Panc1 (cell line): ENCODE results near the gene MBNL2. TPM values are rescaled to one million over a fixed set of nuclear protein-coding genes. Genes with fewer than 3 reads are reported as not detected.

Source experiments
- ATAC-seq: fragments of 200-7000 bp; cut with Tn5 transposase; 2 replicates; pipeline ENCODE4 v1.9.1; 2020; ENCODE audit warnings: mild to moderate bottlenecking, moderate library complexity
- BruUV-seq: library from RNA; stranded (reverse); fragments of 400-500 nt; replicated peaks from 2 replicates; lab custom pipeline; 2021; lab: Mats Ljungman, UMichigan
- CTCF ChIA-PET: fragments of 300-600 bp; sonication (Branson Sonifier 250); formaldehyde crosslinking; loops from one replicate; lab custom pipeline; 2022; ENCODE audit warnings: antibody characterized with exemption; lab: Charles Lee
- POLR2A ChIA-PET: fragments of 300-600 bp; sonication (Branson Sonifier 250); formaldehyde crosslinking; loops from one replicate; lab custom pipeline; 2022; ENCODE audit warnings: antibody characterized with exemption; lab: Charles Lee
- DNase-seq: peaks from one replicate; pipeline ENCODE4 v3.0.0-alpha.2; 2010; ENCODE audit warnings: low read depth, low spot score
- H3K27ac ChIP-seq: 2 replicates; pipeline ENCODE4 v1.5.1; 2011; ENCODE audit warnings: mild to moderate bottlenecking, low read length, inconsistent platforms
- H3K27me3 ChIP-seq: fragments of 200-500 bp; sonication (Bioruptor generic); 2 replicates; pipeline ENCODE4 v1.6.0; 2014; ENCODE audit warnings: low read length, inconsistent platforms; ENCODE audit not compliant: control insufficient read depth, insufficient read depth
- H3K36me3 ChIP-seq: fragments of 200-500 bp; sonication (Bioruptor generic); 2 replicates; pipeline ENCODE4 v1.5.1; 2014; ENCODE audit warnings: inconsistent platforms, mild to moderate bottlenecking, low read length, moderate library complexity; ENCODE audit not compliant: control insufficient read depth, insufficient read depth
- H3K4me1 ChIP-seq: 2 replicates; pipeline ENCODE4 v1.5.1; 2011; ENCODE audit warnings: inconsistent platforms, mild to moderate bottlenecking, low read length, moderate library complexity; ENCODE audit not compliant: control insufficient read depth, insufficient read depth
- H3K4me3 ChIP-seq, 2 experiments: 2 replicates each; pipeline ENCODE4 v1.5.1; 2011 to 2012; ENCODE audit warnings: low read depth in 2 of 2, low read length in 2 of 2, mild to moderate bottlenecking in 2 of 2, inconsistent platforms in 1 of 2, moderate library complexity in 1 of 2
- H3K9me3 ChIP-seq: fragments of 200-500 bp; sonication (Bioruptor generic); 2 replicates; pipeline ENCODE4 v1.5.1; 2014; ENCODE audit warnings: low read depth, mild to moderate bottlenecking, inconsistent platforms, low read length, moderate library complexity; ENCODE audit not compliant: control insufficient read depth, insufficient read depth
- POLR2AphosphoS5 ChIP-seq: IDR thresholded peaks from 2 replicates; pipeline ENCODE4 v1.6.1; 2012; ENCODE audit warnings: mild to moderate bottlenecking, low read depth, low read length, moderate library complexity
- SIN3A ChIP-seq: IDR thresholded peaks from 2 replicates; pipeline ENCODE4 v1.6.1; 2012; ENCODE audit warnings: low read depth, mild to moderate bottlenecking, low read length, moderate library complexity, borderline replicate concordance; ENCODE audit not compliant: insufficient read depth
- TCF7L2 ChIP-seq: IDR thresholded peaks from 2 replicates; pipeline ENCODE4 v1.6.1; 2011; ENCODE audit warnings: mild to moderate bottlenecking, low read depth, low read length, inconsistent platforms
- in situ Hi-C: cut with HindIII; loops from 2 replicates; pipeline ENCODE4 v1.10.0; 2016; ENCODE audit warnings: low sequenced_read_pairs, low pct_unique_long_range_greater_than_20kb
- intact Hi-C: fragments of 100-400 bp; cut with micrococcal nuclease; formaldehyde crosslinking; loops from one replicate; pipeline ENCODE4 v1.10.0; 2022; ENCODE audit not compliant: unreplicated experiment
- total RNA-seq: library from RNA; stranded (reverse); gene quantifications from one replicate; pipeline ENCODE4 v1.2.1, GENCODE V29; 2021; ENCODE audit not compliant: unreplicated experiment
- TF ChIP-seq, protein P1 (sequence below): fragments of 450-650 bp; IDR thresholded peaks from 2 replicates; pipeline ENCODE4 v1.5.1; 2017; ENCODE audit warnings: mild to moderate bottlenecking
- TF ChIP-seq, protein P2 (sequence below), 2 experiments: IDR thresholded peaks; 2 replicates each; pipeline ENCODE4 v1.6.1; 2011 to 2012; ENCODE audit warnings: low read depth in 2 of 2, control low read depth in 1 of 2, low read length in 1 of 2, mild to moderate bottlenecking in 1 of 2, moderate library complexity in 1 of 2; ENCODE audit not compliant: insufficient read depth in 1 of 2

The MBNL2 gene
- total RNA-seq, 1 experiment from 2014 or later = 103 TPM

GRCh38 chr13:97325738-97326137 is 103.6 kb downstream of the MBNL2 start:
- in situ Hi-C loops = no loop called here
- POLR2A ChIA-PET = no interaction called here
- no TSS peak for BruUV-seq
- DNase-seq (no peak), ATAC-seq (no peak)
- peaks cover 2% of the 10 kb centered on the region; the same call in 1 of the 2 replicates for H3K36me3 ChIP-seq
- CTCF ChIA-PET = interaction anchor here (0.7 kb wide), 1 partner anchor 216 kb away, joined by 3 read pairs; no protein-coding TSS in a partner anchor
- H3K27ac ChIP-seq = peak overlapping the region; percentile 100
- no peaks in the 10 kb centered on the region for H3K9me3 ChIP-seq
- TF ChIP-seq POLR2AphosphoS5 (no peak), TCF7L2 (no peak), SIN3A (no peak)
- TF ChIP-seq, protein P1, sequence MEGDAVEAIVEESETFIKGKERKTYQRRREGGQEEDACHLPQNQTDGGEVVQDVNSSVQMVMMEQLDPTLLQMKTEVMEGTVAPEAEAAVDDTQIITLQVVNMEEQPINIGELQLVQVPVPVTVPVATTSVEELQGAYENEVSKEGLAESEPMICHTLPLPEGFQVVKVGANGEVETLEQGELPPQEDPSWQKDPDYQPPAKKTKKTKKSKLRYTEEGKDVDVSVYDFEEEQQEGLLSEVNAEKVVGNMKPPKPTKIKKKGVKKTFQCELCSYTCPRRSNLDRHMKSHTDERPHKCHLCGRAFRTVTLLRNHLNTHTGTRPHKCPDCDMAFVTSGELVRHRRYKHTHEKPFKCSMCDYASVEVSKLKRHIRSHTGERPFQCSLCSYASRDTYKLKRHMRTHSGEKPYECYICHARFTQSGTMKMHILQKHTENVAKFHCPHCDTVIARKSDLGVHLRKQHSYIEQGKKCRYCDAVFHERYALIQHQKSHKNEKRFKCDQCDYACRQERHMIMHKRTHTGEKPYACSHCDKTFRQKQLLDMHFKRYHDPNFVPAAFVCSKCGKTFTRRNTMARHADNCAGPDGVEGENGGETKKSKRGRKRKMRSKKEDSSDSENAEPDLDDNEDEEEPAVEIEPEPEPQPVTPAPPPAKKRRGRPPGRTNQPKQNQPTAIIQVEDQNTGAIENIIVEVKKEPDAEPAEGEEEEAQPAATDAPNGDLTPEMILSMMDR = no peak
- TF ChIP-seq, protein P2, sequence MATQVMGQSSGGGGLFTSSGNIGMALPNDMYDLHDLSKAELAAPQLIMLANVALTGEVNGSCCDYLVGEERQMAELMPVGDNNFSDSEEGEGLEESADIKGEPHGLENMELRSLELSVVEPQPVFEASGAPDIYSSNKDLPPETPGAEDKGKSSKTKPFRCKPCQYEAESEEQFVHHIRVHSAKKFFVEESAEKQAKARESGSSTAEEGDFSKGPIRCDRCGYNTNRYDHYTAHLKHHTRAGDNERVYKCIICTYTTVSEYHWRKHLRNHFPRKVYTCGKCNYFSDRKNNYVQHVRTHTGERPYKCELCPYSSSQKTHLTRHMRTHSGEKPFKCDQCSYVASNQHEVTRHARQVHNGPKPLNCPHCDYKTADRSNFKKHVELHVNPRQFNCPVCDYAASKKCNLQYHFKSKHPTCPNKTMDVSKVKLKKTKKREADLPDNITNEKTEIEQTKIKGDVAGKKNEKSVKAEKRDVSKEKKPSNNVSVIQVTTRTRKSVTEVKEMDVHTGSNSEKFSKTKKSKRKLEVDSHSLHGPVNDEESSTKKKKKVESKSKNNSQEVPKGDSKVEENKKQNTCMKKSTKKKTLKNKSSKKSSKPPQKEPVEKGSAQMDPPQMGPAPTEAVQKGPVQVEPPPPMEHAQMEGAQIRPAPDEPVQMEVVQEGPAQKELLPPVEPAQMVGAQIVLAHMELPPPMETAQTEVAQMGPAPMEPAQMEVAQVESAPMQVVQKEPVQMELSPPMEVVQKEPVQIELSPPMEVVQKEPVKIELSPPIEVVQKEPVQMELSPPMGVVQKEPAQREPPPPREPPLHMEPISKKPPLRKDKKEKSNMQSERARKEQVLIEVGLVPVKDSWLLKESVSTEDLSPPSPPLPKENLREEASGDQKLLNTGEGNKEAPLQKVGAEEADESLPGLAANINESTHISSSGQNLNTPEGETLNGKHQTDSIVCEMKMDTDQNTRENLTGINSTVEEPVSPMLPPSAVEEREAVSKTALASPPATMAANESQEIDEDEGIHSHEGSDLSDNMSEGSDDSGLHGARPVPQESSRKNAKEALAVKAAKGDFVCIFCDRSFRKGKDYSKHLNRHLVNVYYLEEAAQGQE (IDR thresholded peaks at IDR 0.05; ENCODE audit: insufficient read depth in 1 of 2, low read depth in 2 of 2, low read length in 1 of 2) = no peak
- H3K27me3 ChIP-seq = no peaks in the 10 kb centered on the region
- intact Hi-C loops = no loop called here
- H3K4me1 ChIP-seq = peaks cover 89% of the 10 kb centered on the region
- H3K4me3 ChIP-seq = no peak overlapping the region

GRCh38 chr13:97327086-97327485 is 105.0 kb downstream of the MBNL2 start:
- TF ChIP-seq TCF7L2 (no peak; the same call in 1 of the 2 replicates), POLR2AphosphoS5 (0 out of 2 replicates have a peak, but pooled peaks have one; percentile 42)
- H3K27ac ChIP-seq = peak overlapping the region; percentile 100
- DNase-seq (no peak), ATAC-seq (peak; percentile 14; the same call in 1 of the 2 replicates)
- CTCF ChIA-PET = no interaction called here
- H3K9me3 ChIP-seq = no peaks in the 10 kb centered on the region
- POLR2A ChIA-PET = no interaction called here
- no peaks in the 10 kb centered on the region for H3K27me3 ChIP-seq
- in situ Hi-C loops (no loop called here), intact Hi-C loops (no loop called here)
- BruUV-seq = no TSS peak
- peaks cover 2% of the 10 kb centered on the region; the same call in 1 of the 2 replicates for H3K36me3 ChIP-seq
- no peak overlapping the region for H3K4me3 ChIP-seq
- H3K4me1 ChIP-seq = peaks cover 86% of the 10 kb centered on the region

GRCh38 chr13:97327506-97328221 is 105.5 kb downstream of the MBNL2 start:
- TF ChIP-seq, protein P1 = no peak
- TF ChIP-seq POLR2AphosphoS5 = no peak
- H3K27me3 ChIP-seq = no peaks in the 10 kb centered on the region
- DNase-seq = no peak
- intact Hi-C loops (no loop called here), in situ Hi-C loops (no loop called here)
- CTCF ChIA-PET = no interaction called here
- H3K36me3 ChIP-seq = peaks cover 2% of the 10 kb centered on the region; the same call in 1 of the 2 replicates
- POLR2A ChIA-PET = interaction anchor here (0.6 kb wide), 2 partner anchors 101 to 1275 kb away, joined by 5 to 7 read pairs; no protein-coding TSS in a partner anchor
- BruUV-seq = no TSS peak
- no peak overlapping the region for H3K4me3 ChIP-seq
- no peaks in the 10 kb centered on the region for H3K9me3 ChIP-seq
- H3K4me1 ChIP-seq = peaks cover 86% of the 10 kb centered on the region
- peak; percentile 35 for ATAC-seq
- peak overlapping the region; percentile 100 for H3K27ac ChIP-seq
